ENCODE results near the gene RHEBL1.

The RHEBL1 gene

DNA sequence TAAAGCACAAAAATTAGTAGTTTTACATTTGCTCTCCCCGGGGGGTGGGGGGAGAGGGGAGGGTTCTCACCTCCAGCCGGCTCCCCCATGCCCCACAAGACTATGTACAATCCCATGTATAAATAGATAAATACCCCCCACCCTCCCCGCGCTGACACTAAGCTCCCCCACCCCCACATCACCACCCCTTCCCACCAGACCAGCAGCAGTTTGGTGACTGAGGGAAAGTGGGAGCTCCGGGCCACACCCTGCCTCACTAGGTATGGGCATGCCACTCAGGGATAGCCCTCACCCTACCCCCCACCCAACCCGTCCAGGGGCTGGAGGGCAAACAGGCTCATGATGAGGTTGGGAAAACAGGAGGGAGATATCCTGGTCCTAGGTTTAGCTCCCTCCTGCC lies 49.3 kb downstream of the RHEBL1 start:
- no peak for DNase-seq (ENCODE audit: low read depth, low spot score)

DNA sequence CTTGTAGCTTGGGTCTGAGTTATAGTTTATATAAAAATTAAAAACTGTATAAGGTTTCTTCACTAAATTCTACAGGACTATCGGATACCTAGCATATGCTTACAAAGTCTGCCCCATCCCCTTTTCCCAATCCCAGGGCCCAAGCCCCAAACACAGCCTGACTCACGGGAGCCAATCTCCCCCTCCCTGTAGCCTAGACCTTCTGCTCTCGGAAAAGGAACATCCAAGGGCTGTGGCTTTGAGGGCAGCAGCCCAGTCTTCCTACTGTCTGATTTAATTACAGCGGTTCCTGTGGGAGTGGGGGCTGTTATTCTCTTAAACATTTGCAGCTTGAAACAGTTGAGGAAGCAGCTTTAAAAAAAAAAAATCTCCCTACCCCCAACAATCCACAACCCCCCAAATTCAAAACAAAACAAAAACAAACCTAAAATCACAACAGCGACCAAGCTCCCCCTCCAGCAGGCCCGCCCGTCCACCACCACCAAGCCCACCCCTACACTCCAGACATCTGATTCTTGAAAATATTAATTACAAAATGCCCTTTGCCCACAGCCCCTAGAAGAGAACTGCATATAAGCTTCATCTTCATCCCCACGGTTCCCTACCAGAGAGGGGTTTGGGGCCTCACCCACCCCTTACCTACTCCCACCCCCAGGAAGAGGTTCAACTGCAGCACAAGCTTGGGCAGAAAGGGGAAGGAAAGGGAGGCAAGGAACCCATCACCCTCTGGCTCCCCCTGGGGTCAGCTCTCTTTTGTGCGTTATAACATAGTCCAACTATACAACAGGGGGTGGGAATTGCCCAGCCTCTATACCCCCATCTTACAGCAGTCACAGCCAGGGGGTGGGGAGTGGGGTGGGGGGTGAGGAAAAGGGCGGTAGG lies 50.1 kb downstream of the RHEBL1 start:
- DNase-seq (ENCODE audit: low read depth, low spot score) = no peak

DNA sequence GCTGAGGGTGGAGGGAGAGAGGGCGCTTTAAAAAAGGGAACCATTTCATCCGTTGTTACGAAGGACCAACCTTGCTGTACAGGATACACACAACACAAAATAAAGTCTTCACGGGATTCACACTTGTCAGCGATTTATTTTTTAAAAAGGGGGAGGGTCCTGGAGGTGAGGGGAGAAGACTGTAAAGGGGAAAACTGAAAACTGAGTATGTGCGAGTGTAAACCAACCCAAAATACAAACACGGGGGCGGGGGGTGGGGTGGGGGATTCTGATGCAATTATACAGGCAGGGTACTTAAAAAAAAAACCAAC lies 50.7 kb downstream of the RHEBL1 start:
- DNase-seq (ENCODE audit: low read depth, low spot score) = no peak

DNA sequence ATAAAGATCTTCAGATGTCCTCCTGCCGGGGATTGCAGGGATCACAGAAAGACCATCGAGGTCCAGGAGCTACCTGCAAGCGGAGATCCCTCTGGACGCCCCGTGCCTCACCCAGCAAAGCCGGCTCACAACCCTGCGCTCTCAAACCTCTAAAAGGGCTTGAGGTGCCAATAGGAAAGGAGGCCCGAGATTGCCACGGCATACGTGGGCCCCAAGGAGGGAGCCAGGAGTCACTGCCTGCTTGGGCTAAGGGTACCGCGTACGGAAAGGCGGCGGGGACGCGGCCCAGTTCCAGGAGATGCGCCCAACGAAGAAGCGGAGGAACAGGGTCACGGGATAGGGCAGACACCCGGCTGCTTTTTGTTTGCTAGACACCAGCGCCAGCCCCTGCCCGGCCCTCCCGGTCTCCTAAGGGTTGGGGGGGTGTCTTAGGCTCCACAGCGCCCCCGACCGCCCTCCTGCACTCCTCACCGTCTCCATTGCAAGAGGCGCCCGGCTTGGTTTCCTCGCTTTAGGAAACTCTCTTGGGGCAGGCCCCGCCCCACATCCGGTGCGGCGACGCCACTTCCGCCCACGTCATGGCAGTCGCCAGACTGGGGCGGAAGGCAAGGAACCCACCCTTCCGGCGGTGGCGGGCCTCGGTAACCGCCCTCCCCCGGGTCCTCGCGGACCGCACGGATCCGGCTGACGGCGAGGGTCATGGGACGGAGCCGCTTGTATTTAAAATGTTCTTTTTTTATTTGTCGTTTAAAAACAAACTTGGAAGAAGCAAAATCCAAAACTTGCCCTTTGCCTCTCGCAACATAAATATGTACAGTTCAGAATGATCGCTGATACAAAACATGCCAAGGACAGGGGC lies 51.3 kb downstream of the RHEBL1 start, which contains the start of gene PRKAG1:
TSS of gene PRKAG1 (minus strand) at position 516 of the 859 bp plus-strand sequence. CDS start at position 480, 36 bp downstream.
- DNase-seq (ENCODE audit: low read depth, low spot score) = peak; percentile 93

DNA sequence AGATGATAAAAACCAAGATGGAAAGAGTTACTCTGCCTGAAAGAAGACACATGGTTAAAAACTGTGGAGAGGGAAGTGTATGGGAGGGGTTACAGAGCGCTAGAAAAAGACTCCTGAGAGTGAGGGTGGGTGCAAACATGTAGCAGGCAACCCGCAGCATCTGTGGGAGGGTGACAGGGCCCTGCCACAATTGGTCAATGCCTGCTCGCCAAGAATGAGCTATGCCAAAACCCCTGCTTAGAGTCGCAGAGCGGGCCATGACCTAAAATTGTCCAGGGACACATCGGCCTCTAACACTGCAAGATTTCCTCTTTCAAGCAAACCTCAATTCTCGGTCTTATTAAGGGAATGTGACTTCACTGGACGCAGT lies 51.9 kb downstream of the RHEBL1 start:
- no peak for DNase-seq (ENCODE audit: low read depth, low spot score)

DNA sequence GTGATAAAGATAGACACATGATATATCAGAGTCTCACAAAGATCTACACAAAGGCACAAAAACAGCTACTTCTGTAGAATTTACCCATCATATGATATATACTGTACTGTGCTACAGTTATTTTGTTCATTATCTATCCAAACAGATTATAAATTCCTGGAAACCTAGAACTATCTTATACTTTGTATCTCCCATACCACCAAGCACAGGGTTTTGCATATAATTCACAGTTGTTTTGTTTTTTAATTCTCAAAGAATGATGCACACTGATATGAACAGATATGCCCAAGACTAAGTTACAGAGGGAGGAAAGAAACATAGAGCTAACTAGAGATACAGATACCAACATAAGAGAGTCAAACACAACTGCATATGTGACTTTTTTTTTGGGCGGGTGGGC lies 54.6 kb downstream of the RHEBL1 start:
- DNase-seq (ENCODE audit: low read depth, low spot score) = no peak

Data from activated CD4-positive, CD25-positive, alpha-beta regulatory T cell treated with anti-CD3 and anti-CD28 coated beads, Interleukin-2, amount 50 U/mL, for 16 hours (primary cell).